K562 (cell line): Measurements from ENCODE around the gene ULK1. TPM values are rescaled to one million over a fixed set of nuclear protein-coding genes. Genes with fewer than 3 reads are reported as not detected.
A peak's percentile ranks its signal among the peaks of the same experiment; 100 is the strongest.

Source experiments
- CBX1 ChIP-seq: sonication (generic); IDR thresholded peaks from 2 replicates; pipeline ENCODE4 v1.6.1; 2016; ENCODE audit warnings: antibody characterized with exemption, low read depth, mild to moderate bottlenecking
- CCAR2 ChIP-seq: fragments of 200-400 bp; formaldehyde crosslinking; IDR thresholded peaks from 2 replicates; pipeline ENCODE4 v1.6.1; 2017; ENCODE audit warnings: mild to moderate bottlenecking, low read depth, low read length
- CREB1 ChIP-seq, 2 experiments: sonication (generic) in 1 of 2; formaldehyde crosslinking in 1 of 2; IDR thresholded peaks; 2 replicates each; pipeline versions ENCODE4 v1.6.1 to v1.8.0; 2012 to 2022; ENCODE audit warnings: inconsistent platforms in 1 of 2, mild to moderate bottlenecking in 1 of 2, missing genetic modification reagents in 1 of 2, moderate library complexity in 1 of 2
- CTBP1 ChIP-seq: fragments of 450-650 bp; IDR thresholded peaks from 2 replicates; pipeline ENCODE4 v1.6.1; 2016; ENCODE audit warnings: borderline replicate concordance
- FOXP1 ChIP-seq: sonication (generic); formaldehyde crosslinking; IDR thresholded peaks from 2 replicates; pipeline ENCODE4 v1.8.0; 2022; ENCODE audit warnings: mild to moderate bottlenecking, missing genetic modification reagents
- HDAC2 ChIP-seq: fragments of 450-650 bp; IDR thresholded peaks from 2 replicates; pipeline ENCODE4 v1.6.1; 2016; ENCODE audit warnings: mild to moderate bottlenecking
- KLF10 ChIP-seq: fragments of 250-450 bp; sonication (Bioruptor Pico); IDR thresholded peaks from 2 replicates; pipeline ENCODE4 v1.6.1; 2021; ENCODE audit warnings: matching md5 sums
- KLF13 ChIP-seq: fragments of 450-650 bp; IDR thresholded peaks from 2 replicates; pipeline ENCODE4 v1.6.1; 2016; ENCODE audit warnings: missing genetic modification characterization, low read depth, mild to moderate bottlenecking, missing compliant biosample characterization, moderate library complexity, borderline replicate concordance
- MCM3 ChIP-seq: fragments of 450-650 bp; IDR thresholded peaks from 2 replicates; pipeline ENCODE4 v1.6.1; 2016
- MECOM ChIP-seq: fragments of 250-450 bp; sonication (Bioruptor Pico); IDR thresholded peaks from 2 replicates; pipeline ENCODE4 v1.8.0; 2022; ENCODE audit warnings: inconsistent platforms
- PTTG1 ChIP-seq: fragments of 450-650 bp; IDR thresholded peaks from 2 replicates; pipeline ENCODE4 v1.6.1; 2016; ENCODE audit warnings: low read depth, mild to moderate bottlenecking, missing genetic modification characterization, missing compliant biosample characterization
- TCF15 ChIP-seq: fragments of 250-450 bp; sonication (Bioruptor Pico); IDR thresholded peaks from 2 replicates; pipeline ENCODE4 v1.8.0; 2022; ENCODE audit warnings: moderate library complexity, mild to moderate bottlenecking, inconsistent platforms
- THRB ChIP-seq: fragments of 450-650 bp; formaldehyde crosslinking; conservative IDR thresholded peaks from 2 replicates; pipeline ENCODE4 v1.4.0; 2022; ENCODE audit warnings: mild to moderate bottlenecking, missing genetic modification characterization
- VEZF1 ChIP-seq: fragments of 200-800 bp; sonication (Bioruptor generic); IDR thresholded peaks from 2 replicates; pipeline ENCODE4 v1.6.1; 2017; ENCODE audit warnings: missing genetic modification characterization, missing compliant biosample characterization
- ZFPM2 ChIP-seq: fragments of 250-450 bp; sonication (Bioruptor Pico); IDR thresholded peaks from 2 replicates; pipeline ENCODE4 v1.5.1; 2022; ENCODE audit warnings: mild to moderate bottlenecking
- ZNF311 ChIP-seq: fragments of 250-450 bp; sonication (Bioruptor Pico); IDR thresholded peaks from 2 replicates; pipeline ENCODE4 v1.4.0; 2020; ENCODE audit warnings: mild to moderate bottlenecking, moderate library complexity
- ZNF778 ChIP-seq: fragments of 450-650 bp; formaldehyde crosslinking; IDR thresholded peaks from 2 replicates; pipeline ENCODE4 v1.4.0; 2020; ENCODE audit warnings: mild to moderate bottlenecking, moderate library complexity
- ZNF780A ChIP-seq: fragments of 250-450 bp; sonication (Bioruptor Pico); IDR thresholded peaks from 2 replicates; pipeline ENCODE4 v1.5.0; 2021; ENCODE audit warnings: mild to moderate bottlenecking
- polyA plus RNA-seq, 8 experiments: library from polyadenylated mRNA; depleted of rRNA in 4 of 8; stranded (reverse) in 5 of 8; unstranded in 3 of 8; fragments of >200 nt; fragmentation: Nextera tagmentation in 2 of 8; fragmentation: Illumina TruSeq in 1 of 8; extraction: Ambion mirVana in 2 of 8; extraction: Trizol in 1 of 8; gene quantifications; 2 replicates each; pipeline versions ENCODE4 v1.2.1 to v1.2.3, GENCODE V29; 2011 to 2014; ENCODE audit warnings: inconsistent platforms in 1 of 8, missing spikeins in 1 of 8
- total RNA-seq, 7 experiments: library from RNA; depleted of rRNA in 6 of 7; stranded (reverse); fragments of >200 nt in 6 of 7; fragmentation: Illumina TruSeq in 2 of 7; extraction: Trizol in 2 of 7; gene quantifications; 2 replicates each; pipeline versions ENCODE4 v1.2.1 to v1.2.3, GENCODE V29; 2011 to 2021; ENCODE audit warnings: low replicate concordance in 1 of 7
- TF ChIP-seq, protein P1 (sequence below): fragments of 450-650 bp; formaldehyde crosslinking; IDR thresholded peaks from 2 replicates; pipeline ENCODE4 v1.4.0; 2022; ENCODE audit warnings: missing genetic modification characterization
- TF ChIP-seq, protein P2 (sequence below): fragments of 200-400 bp; formaldehyde crosslinking; IDR thresholded peaks from 2 replicates; pipeline ENCODE4 v1.6.1; 2017; ENCODE audit warnings: mild to moderate bottlenecking, low read depth, low read length, moderate library complexity

The ULK1 gene
- total and polyA plus RNA-seq, 9 of the 15 experiments (the other 6 are each of a cell fraction or from before 2014, with no cell fraction given) = 0.15 to 29.4 (median 2.5) TPM

GRCh38 chr12:131896080-131896810, 1.8 kb downstream of the ULK1 start (continued):
- TF ChIP-seq CREB1 (IDR thresholded peaks at IDR 0.05) = peak; percentile 77
- TF ChIP-seq CREB1 (CRISPR knock-in tag; IDR thresholded peaks at IDR 0.05) = peak; percentile 79
- TF ChIP-seq CBX1 = 0 out of 2 replicates have a peak, but pooled peaks have one; percentile 35
- TF ChIP-seq ZFPM2 (CRISPR knock-in tag) = no peak
- peak; percentile 50; the same call in 1 of the 2 replicates for TF ChIP-seq FOXP1 (CRISPR knock-in tag)
- peak; percentile 62; the same call in 1 of the 2 replicates for TF ChIP-seq KLF13
- no peak for TF ChIP-seq MCM3
- TF ChIP-seq THRB (CRISPR knock-in tag) = 0 out of 2 replicates have a peak, but pooled peaks have one; percentile 24
- TF ChIP-seq, protein P1, sequence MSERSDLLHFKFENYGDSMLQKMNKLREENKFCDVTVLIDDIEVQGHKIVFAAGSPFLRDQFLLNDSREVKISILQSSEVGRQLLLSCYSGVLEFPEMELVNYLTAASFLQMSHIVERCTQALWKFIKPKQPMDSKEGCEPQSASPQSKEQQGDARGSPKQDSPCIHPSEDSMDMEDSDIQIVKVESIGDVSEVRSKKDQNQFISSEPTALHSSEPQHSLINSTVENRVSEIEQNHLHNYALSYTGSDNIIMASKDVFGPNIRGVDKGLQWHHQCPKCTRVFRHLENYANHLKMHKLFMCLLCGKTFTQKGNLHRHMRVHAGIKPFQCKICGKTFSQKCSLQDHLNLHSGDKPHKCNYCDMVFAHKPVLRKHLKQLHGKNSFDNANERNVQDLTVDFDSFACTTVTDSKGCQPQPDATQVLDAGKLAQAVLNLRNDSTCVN (CRISPR knock-in tag) = no peak
- no peak for TF ChIP-seq HDAC2
- TF ChIP-seq ZNF778 = no peak
- no peak for TF ChIP-seq ZNF780A (CRISPR knock-in tag)
- TF ChIP-seq PTTG1 (tag) = no peak
- TF ChIP-seq KLF10 (CRISPR knock-in tag) = no peak
- TF ChIP-seq, protein P2, sequence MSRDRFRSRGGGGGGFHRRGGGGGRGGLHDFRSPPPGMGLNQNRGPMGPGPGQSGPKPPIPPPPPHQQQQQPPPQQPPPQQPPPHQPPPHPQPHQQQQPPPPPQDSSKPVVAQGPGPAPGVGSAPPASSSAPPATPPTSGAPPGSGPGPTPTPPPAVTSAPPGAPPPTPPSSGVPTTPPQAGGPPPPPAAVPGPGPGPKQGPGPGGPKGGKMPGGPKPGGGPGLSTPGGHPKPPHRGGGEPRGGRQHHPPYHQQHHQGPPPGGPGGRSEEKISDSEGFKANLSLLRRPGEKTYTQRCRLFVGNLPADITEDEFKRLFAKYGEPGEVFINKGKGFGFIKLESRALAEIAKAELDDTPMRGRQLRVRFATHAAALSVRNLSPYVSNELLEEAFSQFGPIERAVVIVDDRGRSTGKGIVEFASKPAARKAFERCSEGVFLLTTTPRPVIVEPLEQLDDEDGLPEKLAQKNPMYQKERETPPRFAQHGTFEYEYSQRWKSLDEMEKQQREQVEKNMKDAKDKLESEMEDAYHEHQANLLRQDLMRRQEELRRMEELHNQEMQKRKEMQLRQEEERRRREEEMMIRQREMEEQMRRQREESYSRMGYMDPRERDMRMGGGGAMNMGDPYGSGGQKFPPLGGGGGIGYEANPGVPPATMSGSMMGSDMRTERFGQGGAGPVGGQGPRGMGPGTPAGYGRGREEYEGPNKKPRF = no peak
- no peak for TF ChIP-seq ZNF311
- no peak for TF ChIP-seq CCAR2
- peak; percentile 73 for TF ChIP-seq CTBP1
- peak; percentile 69 for TF ChIP-seq VEZF1 (CRISPR knock-in tag)
- no peak for TF ChIP-seq TCF15 (CRISPR knock-in tag)
- no peak for TF ChIP-seq MECOM (CRISPR knock-in tag)
